GM04503 (cell line): ENCODE data around the gene SGK2.

ENCODE experiments used
- DNase-seq: peaks from one replicate; pipeline ENCODE4 v3.0.0-alpha.2; 2012; ENCODE audit warnings: low read depth

Gene SGK2

GRCh38 chr20:43558412-43559146 lies at the start of gene SGK2:
Gene SGK2, plus strand, starts transcription at chr20:43559027. Its CDS starts 7,469 bp downstream, at chr20:43566496.
- no peak for DNase-seq

- no peak for DNase-seq
These were observed 46.9 kb upstream of the SGK2 start for GRCh38 chr20:43511879-43512278.

- no peak for DNase-seq
These were observed 45.4 kb upstream of the SGK2 start for GRCh38 chr20:43513372-43513930.

- DNase-seq, result peak; percentile 89
These were observed 44.7 kb upstream of the SGK2 start for GRCh38 chr20:43513931-43514647.

- DNase-seq, result no peak
These were observed 44.2 kb upstream of the SGK2 start for GRCh38 chr20:43514648-43514999.

- no peak for DNase-seq
These were observed 43.2 kb upstream of the SGK2 start for GRCh38 chr20:43515628-43516027.

- DNase-seq, result no peak
These were observed 42.5 kb upstream of the SGK2 start for GRCh38 chr20:43516251-43516824.

GRCh38 chr20:43520074-43520630 lies 38.7 kb upstream of the SGK2 start:
- DNase-seq, result no peak

GRCh38 chr20:43525021-43525420 lies 33.8 kb upstream of the SGK2 start:
- DNase-seq, result no peak

GRCh38 chr20:43528258-43528875 lies 30.5 kb upstream of the SGK2 start:
- DNase-seq, result no peak

- no peak for DNase-seq
These were observed 29.8 kb upstream of the SGK2 start for GRCh38 chr20:43529051-43529450.

GRCh38 chr20:43529457-43530153 lies 29.2 kb upstream of the SGK2 start:
- no peak for DNase-seq

GRCh38 chr20:43530321-43531090 lies 28.3 kb upstream of the SGK2 start:
- no peak for DNase-seq

- no peak for DNase-seq
These were observed 27.8 kb upstream of the SGK2 start for GRCh38 chr20:43531091-43531443.

GRCh38 chr20:43532416-43533055 lies 26.3 kb upstream of the SGK2 start:
- DNase-seq, result no peak

GRCh38 chr20:43533060-43533459 lies 25.8 kb upstream of the SGK2 start:
- DNase-seq, result no peak

GRCh38 chr20:43534016-43534415 lies 24.8 kb upstream of the SGK2 start:
- no peak for DNase-seq

GRCh38 chr20:43534791-43535350 lies 24.0 kb upstream of the SGK2 start:
- DNase-seq, result no peak

GRCh38 chr20:43535370-43536004 lies 23.3 kb upstream of the SGK2 start:
- no peak for DNase-seq
